Chondrocyte (in vitro differentiated cells): Measurements from ENCODE around the gene SNX32. TPM values are rescaled to one million over a fixed set of nuclear protein-coding genes. Genes with fewer than 3 reads are reported as not detected.
"Not testable (repeated sequence)": the region's sequence is repeated elsewhere in the genome, so short reads cannot be mapped to it uniquely, and the experiment has no call there.

ENCODE experiments used
- DNase-seq: peaks from one replicate; pipeline ENCODE4 v3.0.0; 2021; ENCODE audit warnings: mixed read lengths, low spot score
- H3K27ac Mint-ChIP-seq: one replicate; pipeline ENCODE4 v1.8.0; 2021; ENCODE audit warnings: mild to moderate bottlenecking, moderate library complexity, mixed read lengths; ENCODE audit not compliant: unreplicated experiment
- H3K27me3 Mint-ChIP-seq: 2 replicates; pipeline ENCODE4 v1.8.0; 2021; ENCODE audit warnings: low read depth, mixed read lengths
- H3K36me3 Mint-ChIP-seq: 2 replicates; pipeline ENCODE4 v1.8.0; 2021; ENCODE audit warnings: low read depth, mixed read lengths
- H3K4me1 Mint-ChIP-seq: 2 replicates; pipeline ENCODE4 v1.8.0; 2021; ENCODE audit warnings: low read depth, mild to moderate bottlenecking, mixed read lengths
- H3K4me3 Mint-ChIP-seq: one replicate; pipeline ENCODE4 v1.8.0; 2021; ENCODE audit warnings: mild to moderate bottlenecking, moderate library complexity, mixed read lengths; ENCODE audit not compliant: unreplicated experiment
- H3K9me3 Mint-ChIP-seq: 2 replicates; pipeline ENCODE4 v1.8.0; 2021; ENCODE audit warnings: low read depth, mixed read lengths
- total RNA-seq: library from RNA; stranded (reverse); gene quantifications from 3 replicates; pipeline ENCODE4 v1.2.1, GENCODE V29; 2021
- TF ChIP-seq, protein P1 (sequence below): fragments of 200-600 bp; sonication (generic); IDR thresholded peaks from 2 replicates; pipeline ENCODE4 v1.5.0; 2021; ENCODE audit warnings: antibody characterized with exemption, mild to moderate bottlenecking, moderate library complexity

Gene SNX32
- total RNA-seq, 1 donor from 2014 or later: 0.80 TPM

DNA sequence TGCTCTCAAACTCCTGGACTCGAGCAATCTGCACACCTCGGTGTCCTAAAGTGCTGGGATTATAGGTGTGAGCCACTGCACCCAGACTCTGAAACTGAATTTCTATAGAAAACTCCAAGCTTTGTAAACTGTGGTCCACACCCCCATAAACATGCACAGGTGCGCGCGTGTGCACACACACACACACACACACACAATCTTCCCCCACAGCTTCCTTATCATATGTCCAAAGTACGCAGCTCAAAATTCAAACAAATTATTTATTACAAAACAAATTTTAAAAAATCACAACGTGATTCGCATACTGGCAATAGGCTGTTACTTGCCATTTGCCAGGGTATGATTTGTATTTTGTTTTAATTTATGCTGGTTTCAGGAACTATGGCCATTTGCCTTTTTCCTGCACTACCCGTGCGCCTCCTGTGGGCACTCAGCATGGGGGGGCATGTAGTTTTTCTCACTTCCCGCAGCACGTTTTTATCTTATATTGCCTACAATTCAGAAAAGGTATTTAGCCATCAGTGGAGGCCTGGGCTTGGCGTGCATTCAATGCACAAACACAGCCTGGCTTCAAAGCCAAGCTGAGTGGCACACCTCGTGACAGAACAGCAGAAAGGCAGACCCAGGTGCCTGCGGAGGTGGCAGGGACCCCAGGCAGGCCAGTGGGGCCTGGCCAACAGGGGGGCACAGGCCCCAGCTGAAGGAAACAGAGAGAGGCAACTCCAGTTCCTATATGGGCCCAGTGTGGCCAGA is 10.8 kb upstream of the SNX32 start:
- TF ChIP-seq, protein P1, sequence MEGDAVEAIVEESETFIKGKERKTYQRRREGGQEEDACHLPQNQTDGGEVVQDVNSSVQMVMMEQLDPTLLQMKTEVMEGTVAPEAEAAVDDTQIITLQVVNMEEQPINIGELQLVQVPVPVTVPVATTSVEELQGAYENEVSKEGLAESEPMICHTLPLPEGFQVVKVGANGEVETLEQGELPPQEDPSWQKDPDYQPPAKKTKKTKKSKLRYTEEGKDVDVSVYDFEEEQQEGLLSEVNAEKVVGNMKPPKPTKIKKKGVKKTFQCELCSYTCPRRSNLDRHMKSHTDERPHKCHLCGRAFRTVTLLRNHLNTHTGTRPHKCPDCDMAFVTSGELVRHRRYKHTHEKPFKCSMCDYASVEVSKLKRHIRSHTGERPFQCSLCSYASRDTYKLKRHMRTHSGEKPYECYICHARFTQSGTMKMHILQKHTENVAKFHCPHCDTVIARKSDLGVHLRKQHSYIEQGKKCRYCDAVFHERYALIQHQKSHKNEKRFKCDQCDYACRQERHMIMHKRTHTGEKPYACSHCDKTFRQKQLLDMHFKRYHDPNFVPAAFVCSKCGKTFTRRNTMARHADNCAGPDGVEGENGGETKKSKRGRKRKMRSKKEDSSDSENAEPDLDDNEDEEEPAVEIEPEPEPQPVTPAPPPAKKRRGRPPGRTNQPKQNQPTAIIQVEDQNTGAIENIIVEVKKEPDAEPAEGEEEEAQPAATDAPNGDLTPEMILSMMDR: no peak
- no peak overlapping the region for H3K4me3 Mint-ChIP-seq
- H3K9me3 Mint-ChIP-seq: no peaks in the 10 kb centered on the region
- H3K36me3 Mint-ChIP-seq: no peaks in the 10 kb centered on the region
- H3K27ac Mint-ChIP-seq: no peak overlapping the region
- H3K4me1 Mint-ChIP-seq: no peaks in the 10 kb centered on the region
- H3K27me3 Mint-ChIP-seq: no peaks in the 10 kb centered on the region
- peak; percentile 32 for DNase-seq

DNA sequence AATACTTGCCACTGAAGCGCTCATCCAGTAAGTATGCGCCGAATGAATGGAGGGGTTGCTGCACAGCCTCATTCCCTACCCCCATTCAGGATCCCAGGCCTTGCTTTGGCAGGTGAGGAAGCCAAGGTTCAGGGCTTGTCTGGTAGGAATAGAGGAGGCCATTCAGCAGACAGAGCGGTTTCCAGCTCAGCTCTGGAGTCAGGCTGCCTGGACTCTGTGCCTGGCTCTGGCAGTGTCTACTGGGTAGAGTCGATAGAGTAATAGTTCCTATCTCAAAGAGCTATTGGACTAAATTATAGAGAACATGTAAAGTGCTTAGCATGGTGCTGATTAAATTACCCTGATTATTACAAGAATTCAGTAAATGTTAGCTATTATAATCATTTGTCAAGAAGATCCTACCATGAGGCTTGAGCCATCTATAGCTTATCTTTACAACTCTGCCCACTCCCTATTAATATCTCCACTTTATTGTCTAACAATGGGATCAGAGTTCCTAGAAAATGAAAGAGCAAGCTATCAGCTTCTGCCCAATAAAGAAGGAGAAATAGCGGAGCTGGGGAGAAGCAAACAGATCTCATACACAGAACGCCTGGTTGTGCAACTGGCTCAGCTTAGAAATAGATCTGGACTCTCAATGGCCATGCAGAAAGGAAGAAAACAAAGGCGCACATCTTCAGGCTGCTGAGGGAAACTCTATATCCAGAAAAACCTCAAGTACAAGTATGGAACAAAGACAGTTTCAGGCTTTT is 6.6 kb upstream of the SNX32 start:
- TF ChIP-seq, protein P1: no peak
- no peak overlapping the region for H3K27ac Mint-ChIP-seq
- no peaks in the 10 kb centered on the region for H3K27me3 Mint-ChIP-seq
- no peaks in the 10 kb centered on the region for H3K9me3 Mint-ChIP-seq
- H3K4me3 Mint-ChIP-seq: no peak overlapping the region
- no peaks in the 10 kb centered on the region for H3K36me3 Mint-ChIP-seq
- peak; percentile 13 for DNase-seq
- peaks cover 3% of the 10 kb centered on the region for H3K4me1 Mint-ChIP-seq

DNA sequence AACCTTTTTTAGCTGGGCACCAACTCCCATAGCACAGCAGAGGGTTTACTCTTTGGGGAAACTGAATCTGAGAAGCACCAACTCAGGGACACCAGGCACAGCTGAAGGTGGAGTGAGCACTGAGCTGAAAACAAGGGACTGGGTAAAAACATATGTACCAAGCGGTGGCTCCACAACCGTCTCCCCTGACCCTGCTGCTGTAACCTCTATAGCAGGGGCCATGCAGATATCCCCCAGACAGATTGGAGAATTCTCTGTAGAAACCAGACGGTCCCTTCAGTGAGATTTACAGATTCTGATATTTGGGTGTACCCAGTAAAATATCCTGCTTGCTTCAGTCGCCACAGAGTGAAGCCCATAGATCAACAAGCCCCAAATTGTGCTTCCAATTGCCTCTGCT is 4.3 kb upstream of the SNX32 start:
- peak; percentile 24 for DNase-seq
- Mint-ChIP-seq H3K27me3 (peaks cover 5% of the 10 kb centered on the region), H3K27ac (no peak overlapping the region), H3K4me3 (no peak overlapping the region), H3K9me3 (no peaks in the 10 kb centered on the region), H3K4me1 (peaks cover 9% of the 10 kb centered on the region), H3K36me3 (peaks cover 5% of the 10 kb centered on the region)
- TF ChIP-seq, protein P1: no peak

DNA sequence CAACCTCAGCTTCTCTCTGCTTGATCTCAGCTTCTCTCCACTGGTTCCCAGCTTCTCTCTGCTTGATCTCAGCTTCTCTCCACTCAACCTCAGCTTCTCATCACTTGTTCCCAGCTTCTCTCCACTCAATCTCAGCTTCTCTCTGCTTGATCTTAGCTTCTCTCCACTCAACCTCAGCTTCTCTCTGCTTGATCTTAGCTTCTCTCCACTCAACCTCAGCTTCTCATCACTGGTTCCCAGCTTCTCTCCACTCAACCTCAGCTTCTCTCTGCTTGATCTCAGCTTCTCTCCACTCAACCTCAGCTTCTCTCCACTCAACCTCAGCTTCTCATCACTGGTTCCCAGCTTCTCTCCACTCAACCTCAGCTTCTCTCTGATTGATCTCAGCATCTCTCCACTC is 1.5 kb upstream of the SNX32 start:
- not testable (repeated sequence) for H3K9me3 Mint-ChIP-seq, H3K27ac Mint-ChIP-seq, H3K4me1 Mint-ChIP-seq, H3K4me3 Mint-ChIP-seq, DNase-seq, H3K27me3 Mint-ChIP-seq, H3K36me3 Mint-ChIP-seq

DNA sequence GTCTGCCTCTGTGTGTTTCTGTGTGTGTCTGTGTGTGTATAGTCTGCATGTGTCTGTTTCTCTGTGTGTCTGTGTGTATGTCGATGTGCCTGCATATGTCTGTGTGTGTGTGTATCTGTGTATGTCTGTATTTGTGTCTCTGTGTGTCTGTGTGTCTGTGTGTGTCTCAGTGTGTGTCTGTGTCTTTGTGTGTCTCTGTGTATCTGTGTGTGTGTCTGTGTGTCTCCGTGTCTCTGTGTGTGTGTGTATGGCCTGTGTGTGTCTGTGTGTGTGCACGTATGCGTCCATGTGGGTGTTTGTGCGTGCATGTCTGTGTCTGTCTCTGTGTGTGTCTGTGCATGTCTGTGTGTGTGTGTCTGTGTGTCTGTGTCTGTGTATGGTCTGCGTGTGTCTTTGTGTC is 439 bp downstream of the SNX32 start:
- Mint-ChIP-seq H3K27me3 (peaks cover 5% of the 10 kb centered on the region), H3K36me3 (peaks cover 5% of the 10 kb centered on the region), H3K4me3 (no peak overlapping the region), H3K9me3 (no peaks in the 10 kb centered on the region), H3K27ac (no peak overlapping the region), H3K4me1 (peaks cover 9% of the 10 kb centered on the region)
- TF ChIP-seq, protein P1: no peak
- DNase-seq: no peak
